DMS114 treated with DMSO at 0.1 percent for 48 hours (cell line): ENCODE measurements around the gene GHR.

ENCODE experiments used
- DNase-seq: peaks from one replicate; lab custom pipeline; 2025; ENCODE audit not compliant: unreplicated experiment; lab: John Stamatoyannopoulos, UW

The GHR gene

DNA sequence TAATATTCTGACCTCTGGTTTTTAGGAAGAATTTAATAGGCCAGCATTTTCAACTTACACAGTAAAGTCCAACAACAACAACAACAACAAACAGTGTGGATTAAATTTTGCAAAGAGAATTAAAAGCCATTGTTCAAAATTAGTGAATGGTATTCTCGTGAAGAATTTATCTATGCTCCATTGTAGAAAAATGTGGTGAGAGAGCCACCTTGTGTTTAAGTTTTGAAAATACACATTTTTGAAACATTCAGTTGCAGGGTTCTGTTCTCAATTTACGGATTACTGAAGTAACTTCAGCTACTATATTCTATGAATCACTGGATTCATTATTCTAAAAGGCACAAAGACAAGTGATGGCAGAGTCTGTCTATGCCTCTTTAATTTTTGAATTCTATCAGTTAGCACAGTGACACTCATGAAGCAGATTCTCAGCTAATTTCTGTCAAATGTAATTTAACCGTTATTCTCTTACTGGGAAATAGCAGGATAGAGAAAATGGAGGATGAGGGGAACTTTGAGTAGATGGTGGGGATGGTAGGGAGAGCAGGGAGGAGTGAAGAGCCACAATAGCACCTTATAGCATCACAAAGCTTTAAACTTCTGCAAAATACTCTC, 344.4 kb downstream of the GHR start:
- DNase-seq: peak; percentile 31

- DNase-seq: no peak
Measured at GRCh38 chr5:42768106-42768504, 344.9 kb downstream of the GHR start.

GRCh38 chr5:42770003-42770402, 346.8 kb downstream of the GHR start:
- DNase-seq: no peak
